PC-3 (cell line): ENCODE data around the gene RFX4. TPM values are rescaled to one million over a fixed set of nuclear protein-coding genes. Genes with fewer than 3 reads are reported as not detected.

Experiments used
- ATAC-seq: fragments of 200-7000 bp; cut with Tn5 transposase; 2 replicates; pipeline ENCODE4 v1.9.1; 2020; ENCODE audit warnings: mild to moderate bottlenecking, moderate library complexity
- BruUV-seq: library from RNA; stranded (reverse); fragments of 400-500 nt; replicated peaks from 2 replicates; lab custom pipeline; 2021; lab: Mats Ljungman, UMichigan
- CTCF ChIA-PET: fragments of 300-600 bp; sonication (Branson Sonifier 250); formaldehyde crosslinking; loops from one replicate; lab custom pipeline; 2022; ENCODE audit warnings: antibody characterized with exemption; lab: Charles Lee
- POLR2A ChIA-PET: fragments of 300-600 bp; sonication (Branson Sonifier 250); formaldehyde crosslinking; loops from one replicate; lab custom pipeline; 2022; ENCODE audit warnings: antibody characterized with exemption; ENCODE audit not compliant: unreplicated experiment; lab: Charles Lee
- DNase-seq: peaks from one replicate; pipeline ENCODE4 v3.0.0-alpha.2; 2015
- H2AFZ ChIP-seq: fragments of 300-600 bp; sonication (generic); 2 replicates; pipeline ENCODE4 v1.6.0; 2016; ENCODE audit warnings: antibody characterized with exemption, low read length
- H3F3A ChIP-seq: fragments of 300-600 bp; sonication (generic); one replicate; pipeline ENCODE4 v1.6.0; 2017; ENCODE audit warnings: antibody characterized with exemption, low read length, control low read depth, mild to moderate bottlenecking; ENCODE audit not compliant: unreplicated experiment
- H3K27ac ChIP-seq: fragments of 300-600 bp; sonication (generic); 2 replicates; pipeline ENCODE4 v1.5.1; 2016; ENCODE audit warnings: mild to moderate bottlenecking, low read length
- H3K27me3 ChIP-seq: fragments of 300-600 bp; sonication (generic); 2 replicates; pipeline ENCODE4 v1.6.1; 2016; ENCODE audit warnings: low read length, mixed read lengths
- H3K36me3 ChIP-seq: fragments of 300-600 bp; sonication (generic); 2 replicates; pipeline ENCODE4 v1.6.1; 2016; ENCODE audit warnings: low read depth, mixed run types, low read length, mixed read lengths
- H3K4me1 ChIP-seq: fragments of 300-600 bp; sonication (generic); 2 replicates; pipeline ENCODE4 v1.5.1; 2016; ENCODE audit warnings: low read length; ENCODE audit not compliant: insufficient read depth
- H3K4me2 ChIP-seq: fragments of 300-600 bp; sonication (generic); 2 replicates; pipeline ENCODE4 v1.6.0; 2016; ENCODE audit warnings: low read length
- H3K4me3 ChIP-seq: fragments of 300-600 bp; sonication (generic); 2 replicates; pipeline ENCODE4 v1.5.1; 2016; ENCODE audit warnings: mild to moderate bottlenecking, low read length, mixed read lengths
- H3K79me2 ChIP-seq: fragments of 300-600 bp; sonication (generic); 2 replicates; pipeline ENCODE4 v1.6.1; 2017; ENCODE audit warnings: low read length, mixed read lengths
- H3K9ac ChIP-seq: fragments of 300-600 bp; sonication (generic); 2 replicates; pipeline ENCODE4 v1.6.0; 2016; ENCODE audit warnings: mild to moderate bottlenecking, low read length
- H3K9me2 ChIP-seq: fragments of 300-600 bp; sonication (generic); replicated peaks from 2 replicates; pipeline ENCODE4 v1.6.1; 2016; ENCODE audit warnings: mixed run types, low read length, mixed read lengths
- H3K9me3 ChIP-seq: fragments of 300-600 bp; sonication (generic); 2 replicates; pipeline ENCODE4 v1.6.1; 2016; ENCODE audit warnings: low read length, mixed read lengths
- H4K20me1 ChIP-seq: fragments of 300-600 bp; sonication (generic); 2 replicates; pipeline ENCODE4 v1.6.1; 2016; ENCODE audit warnings: low read length, mixed read lengths
- CTCF ChIP-seq: fragments of 300-600 bp; sonication (generic); conservative IDR thresholded peaks from 2 replicates; pipeline ENCODE4 v1.5.1; 2017; ENCODE audit warnings: antibody characterized with exemption, low read depth, mild to moderate bottlenecking, low read length
- EZH2 ChIP-seq: fragments of 300-600 bp; sonication (generic); IDR thresholded peaks from one replicate; pipeline ENCODE4 v1.6.1; 2017; ENCODE audit warnings: antibody characterized with exemption, mild to moderate bottlenecking, low read length; ENCODE audit not compliant: unreplicated experiment
- EZH2phosphoT487 ChIP-seq: fragments of 300-600 bp; sonication (generic); IDR thresholded peaks from 2 replicates; pipeline ENCODE4 v1.6.1; 2018; ENCODE audit warnings: mild to moderate bottlenecking, antibody characterized with exemption, low read length, borderline replicate concordance
- intact Hi-C: fragments of 100-400 bp; cut with micrococcal nuclease; formaldehyde crosslinking; loops from 2 replicates; pipeline ENCODE4 v1.9.0; 2023
- total RNA-seq: library from RNA; depleted of rRNA; stranded (reverse); fragments of >200 nt; gene quantifications from 2 replicates; pipeline ENCODE4 v1.2.3, GENCODE V29; 2014

RFX4 gene
- total RNA-seq, 1 experiment from 2014 or later: not detected

GRCh38 chr12:106675651-106676435 is 93.0 kb downstream of the RFX4 start:
- CTCF ChIA-PET: no interaction called here
- no peak overlapping the region for H3K4me2 ChIP-seq
- no TSS peak for BruUV-seq

GRCh38 chr12:106679574-106679973 is 96.8 kb downstream of the RFX4 start:
- no peak overlapping the region for H2AFZ ChIP-seq
- no peaks in the 10 kb centered on the region for H3F3A ChIP-seq
- no peaks in the 10 kb centered on the region for H3K9me2 ChIP-seq
- no peaks in the 10 kb centered on the region for H4K20me1 ChIP-seq
- H3K79me2 ChIP-seq: no peaks in the 10 kb centered on the region
- H3K4me1 ChIP-seq: no peaks in the 10 kb centered on the region
- ChIA-PET POLR2A (no interaction called here), CTCF (no interaction called here)
- H3K9ac ChIP-seq: no peak overlapping the region
- no peaks in the 10 kb centered on the region for H3K9me3 ChIP-seq
- no TSS peak for BruUV-seq
- H3K27me3 ChIP-seq: peaks cover 57% of the 10 kb centered on the region
- no peak for TF ChIP-seq EZH2phosphoT487
- TF ChIP-seq EZH2: no peak
- no peak for TF ChIP-seq CTCF
- H3K4me2 ChIP-seq: no peak overlapping the region
- DNase-seq (no peak), ATAC-seq (no peak)
- intact Hi-C loops: no loop called here
- H3K27ac ChIP-seq: no peak overlapping the region
- no peak overlapping the region for H3K4me3 ChIP-seq
- H3K36me3 ChIP-seq: no peaks in the 10 kb centered on the region

More at GRCh38 chr12:106675651-106676435, 93.0 kb downstream of the RFX4 start:
- Histone ChIP-seq H3K4me1 (no peaks in the 10 kb centered on the region), H3K9me3 (no peaks in the 10 kb centered on the region), H3F3A (no peaks in the 10 kb centered on the region), H3K36me3 (no peaks in the 10 kb centered on the region), H3K4me3 (no peak overlapping the region), H3K9ac (no peak overlapping the region), H3K79me2 (no peaks in the 10 kb centered on the region), H3K27me3 (peaks cover 90% of the 10 kb centered on the region), H4K20me1 (no peaks in the 10 kb centered on the region), H3K9me2 (no peaks in the 10 kb centered on the region), H3K27ac (no peak overlapping the region), H2AFZ (no peak overlapping the region)
- ATAC-seq (no peak), DNase-seq (no peak)
- intact Hi-C loops: no loop called here
- no peak for TF ChIP-seq CTCF
- no peak for TF ChIP-seq EZH2phosphoT487
- no peak for TF ChIP-seq EZH2
- POLR2A ChIA-PET: no interaction called here

- Histone ChIP-seq H2AFZ (no peak overlapping the region), H3K4me2 (no peak overlapping the region), H3K4me1 (no peaks in the 10 kb centered on the region), H3K9me2 (no peaks in the 10 kb centered on the region), H3K79me2 (no peaks in the 10 kb centered on the region), H4K20me1 (no peaks in the 10 kb centered on the region), H3K27me3 (peaks cover 52% of the 10 kb centered on the region), H3K36me3 (no peaks in the 10 kb centered on the region), H3K9ac (no peak overlapping the region), H3K4me3 (no peak overlapping the region), H3F3A (no peaks in the 10 kb centered on the region), H3K9me3 (no peaks in the 10 kb centered on the region), H3K27ac (no peak overlapping the region)
- TF ChIP-seq EZH2: no peak
- no peak for TF ChIP-seq CTCF
- no peak for TF ChIP-seq EZH2phosphoT487
- CTCF ChIA-PET: no interaction called here
- no peak for ATAC-seq
- DNase-seq: no peak
- no TSS peak for BruUV-seq
- intact Hi-C loops: loop anchor here (5.0 kb wide), 1 partner anchor 242 kb away; no protein-coding TSS in a partner anchor
- POLR2A ChIA-PET: no interaction called here
Measured at GRCh38 chr12:106680280-106680679, 97.5 kb downstream of the RFX4 start.
